ENCODE data around the gene EIF4E1B.

Gene EIF4E1B

GRCh38 chr5:176594554-176594953 lies 35.9 kb upstream of the EIF4E1B start:
- Histone ChIP-seq H3K27me3 (ENCODE audit: control insufficient read depth, insufficient read depth, low read length) (no peaks in the 10 kb centered on the region), H3K4me1 (no peaks in the 10 kb centered on the region), H3K4me2 (ENCODE audit: low read length) (no peak overlapping the region), H3K9me3 (ENCODE audit: control insufficient read depth, low read length) (no peaks in the 10 kb centered on the region), H3K79me2 (no peaks in the 10 kb centered on the region), H3K36me3 (ENCODE audit: control insufficient read depth, insufficient read depth, low read length) (no peaks in the 10 kb centered on the region), H3K27ac (no peak overlapping the region), H3K9ac (no peak overlapping the region), H2AFZ (no peak overlapping the region), H3K4me3 (ENCODE audit: low read depth, low read length) (no peak overlapping the region)
- TF ChIP-seq, protein P1, sequence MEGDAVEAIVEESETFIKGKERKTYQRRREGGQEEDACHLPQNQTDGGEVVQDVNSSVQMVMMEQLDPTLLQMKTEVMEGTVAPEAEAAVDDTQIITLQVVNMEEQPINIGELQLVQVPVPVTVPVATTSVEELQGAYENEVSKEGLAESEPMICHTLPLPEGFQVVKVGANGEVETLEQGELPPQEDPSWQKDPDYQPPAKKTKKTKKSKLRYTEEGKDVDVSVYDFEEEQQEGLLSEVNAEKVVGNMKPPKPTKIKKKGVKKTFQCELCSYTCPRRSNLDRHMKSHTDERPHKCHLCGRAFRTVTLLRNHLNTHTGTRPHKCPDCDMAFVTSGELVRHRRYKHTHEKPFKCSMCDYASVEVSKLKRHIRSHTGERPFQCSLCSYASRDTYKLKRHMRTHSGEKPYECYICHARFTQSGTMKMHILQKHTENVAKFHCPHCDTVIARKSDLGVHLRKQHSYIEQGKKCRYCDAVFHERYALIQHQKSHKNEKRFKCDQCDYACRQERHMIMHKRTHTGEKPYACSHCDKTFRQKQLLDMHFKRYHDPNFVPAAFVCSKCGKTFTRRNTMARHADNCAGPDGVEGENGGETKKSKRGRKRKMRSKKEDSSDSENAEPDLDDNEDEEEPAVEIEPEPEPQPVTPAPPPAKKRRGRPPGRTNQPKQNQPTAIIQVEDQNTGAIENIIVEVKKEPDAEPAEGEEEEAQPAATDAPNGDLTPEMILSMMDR (IDR thresholded peaks at IDR 0.05) = no peak

- no peak overlapping the region for H3K4me3 ChIP-seq (ENCODE audit: low read depth, low read length)
- H3K27me3 ChIP-seq (ENCODE audit: control insufficient read depth, insufficient read depth, low read length) = no peaks in the 10 kb centered on the region
- no peak overlapping the region for H3K27ac ChIP-seq
- H3K9ac ChIP-seq = no peak overlapping the region
- TF ChIP-seq, protein P1 (IDR thresholded peaks at IDR 0.05) = no peak
- no peak overlapping the region for H3K4me2 ChIP-seq (ENCODE audit: low read length)
- no peaks in the 10 kb centered on the region for H3K9me3 ChIP-seq (ENCODE audit: control insufficient read depth, low read length)
- no peak overlapping the region for H2AFZ ChIP-seq
- H3K4me1 ChIP-seq = no peaks in the 10 kb centered on the region
- H3K79me2 ChIP-seq = no peaks in the 10 kb centered on the region
- H3K36me3 ChIP-seq (ENCODE audit: control insufficient read depth, insufficient read depth, low read length) = no peaks in the 10 kb centered on the region
These were observed 35.0 kb upstream of the EIF4E1B start for GRCh38 chr5:176595386-176595943.

GRCh38 chr5:176596069-176596644 lies 34.3 kb upstream of the EIF4E1B start:
- H3K4me2 ChIP-seq (ENCODE audit: low read length) = peak overlapping the region; percentile 33
- no peak overlapping the region for H2AFZ ChIP-seq
- no peaks in the 10 kb centered on the region for H3K9me3 ChIP-seq (ENCODE audit: control insufficient read depth, low read length)
- TF ChIP-seq, protein P1 (IDR thresholded peaks at IDR 0.05) = no peak
- H3K27ac ChIP-seq = no peak overlapping the region
- no peaks in the 10 kb centered on the region for H3K4me1 ChIP-seq
- no peaks in the 10 kb centered on the region for H3K36me3 ChIP-seq (ENCODE audit: control insufficient read depth, insufficient read depth, low read length)
- no peaks in the 10 kb centered on the region for H3K79me2 ChIP-seq
- H3K4me3 ChIP-seq (ENCODE audit: low read depth, low read length) = no peak overlapping the region
- H3K27me3 ChIP-seq (ENCODE audit: control insufficient read depth, insufficient read depth, low read length) = no peaks in the 10 kb centered on the region
- no peak overlapping the region for H3K9ac ChIP-seq

DNA sequence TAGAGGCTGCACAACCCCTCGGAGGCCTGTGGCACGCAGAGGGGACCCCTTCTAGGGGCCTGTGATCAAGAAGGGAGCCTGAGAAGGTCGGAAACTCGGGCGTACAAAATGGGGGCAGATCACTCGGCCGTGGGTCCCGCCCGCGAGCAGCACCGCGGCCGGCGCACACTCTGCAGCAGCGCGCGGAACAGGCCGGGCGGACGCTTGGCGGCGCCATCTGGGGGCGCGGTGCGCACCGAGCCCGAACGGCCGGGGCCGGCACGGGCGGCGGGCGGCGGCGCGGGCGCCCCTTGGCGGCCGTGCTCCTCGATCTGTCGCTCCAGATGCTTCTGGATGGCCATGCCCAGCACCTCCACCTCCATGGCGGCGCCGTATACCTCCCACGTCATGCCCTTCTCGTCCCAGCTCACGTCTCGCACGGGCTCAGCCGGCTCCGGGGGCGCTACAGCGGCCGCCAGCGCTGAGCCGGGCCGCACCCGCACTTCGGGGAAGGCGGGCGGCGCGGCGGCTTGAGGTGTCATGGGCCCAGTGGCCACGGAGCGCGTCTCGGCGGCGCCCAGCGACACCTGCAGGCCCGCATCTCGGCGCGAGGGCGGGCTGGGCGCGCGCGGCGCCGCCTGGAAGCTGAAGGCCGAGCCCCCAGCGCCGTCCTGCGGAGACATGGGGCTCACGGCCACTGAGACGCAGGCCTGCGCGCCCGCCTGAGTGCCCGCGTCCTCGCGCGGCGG lies 33.6 kb upstream of the EIF4E1B start:
- H3K4me2 ChIP-seq (ENCODE audit: low read length) = peak overlapping the region; percentile 53
- no peak overlapping the region for H3K27ac ChIP-seq
- no peaks in the 10 kb centered on the region for H3K4me1 ChIP-seq
- H3K9me3 ChIP-seq (ENCODE audit: control insufficient read depth, low read length) = no peaks in the 10 kb centered on the region
- no peaks in the 10 kb centered on the region for H3K27me3 ChIP-seq (ENCODE audit: control insufficient read depth, insufficient read depth, low read length)
- no peaks in the 10 kb centered on the region for H3K79me2 ChIP-seq
- no peak overlapping the region for H3K4me3 ChIP-seq (ENCODE audit: low read depth, low read length)
- H2AFZ ChIP-seq = no peak overlapping the region
- H3K9ac ChIP-seq = no peak overlapping the region
- no peaks in the 10 kb centered on the region for H3K36me3 ChIP-seq (ENCODE audit: control insufficient read depth, insufficient read depth, low read length)
- TF ChIP-seq, protein P1 (IDR thresholded peaks at IDR 0.05) = no peak

Data from parathyroid adenoma (tissue), 2 donors.